Left kidney (tissue), 2 donors: ENCODE measurements around the gene SPAG9. TPM values are rescaled to one million over a fixed set of nuclear protein-coding genes. Genes with fewer than 3 reads are reported as not detected.
"Not testable (repeated sequence)": the region's sequence is repeated elsewhere in the genome, so short reads cannot be mapped to it uniquely, and the experiment has no call there.

Experiments used
- DNase-seq: peaks from one replicate; pipeline ENCODE4 v3.0.0-alpha.2; 2013
- polyA plus RNA-seq: library from polyadenylated mRNA; unstranded; fragments of 120-200 nt; gene quantifications from one replicate; pipeline ENCODE4 v1.2.1, GENCODE V29; 2013; ENCODE audit not compliant: insufficient read length

The SPAG9 gene
- polyA plus RNA-seq, 1 donor, result 139 TPM

DNA sequence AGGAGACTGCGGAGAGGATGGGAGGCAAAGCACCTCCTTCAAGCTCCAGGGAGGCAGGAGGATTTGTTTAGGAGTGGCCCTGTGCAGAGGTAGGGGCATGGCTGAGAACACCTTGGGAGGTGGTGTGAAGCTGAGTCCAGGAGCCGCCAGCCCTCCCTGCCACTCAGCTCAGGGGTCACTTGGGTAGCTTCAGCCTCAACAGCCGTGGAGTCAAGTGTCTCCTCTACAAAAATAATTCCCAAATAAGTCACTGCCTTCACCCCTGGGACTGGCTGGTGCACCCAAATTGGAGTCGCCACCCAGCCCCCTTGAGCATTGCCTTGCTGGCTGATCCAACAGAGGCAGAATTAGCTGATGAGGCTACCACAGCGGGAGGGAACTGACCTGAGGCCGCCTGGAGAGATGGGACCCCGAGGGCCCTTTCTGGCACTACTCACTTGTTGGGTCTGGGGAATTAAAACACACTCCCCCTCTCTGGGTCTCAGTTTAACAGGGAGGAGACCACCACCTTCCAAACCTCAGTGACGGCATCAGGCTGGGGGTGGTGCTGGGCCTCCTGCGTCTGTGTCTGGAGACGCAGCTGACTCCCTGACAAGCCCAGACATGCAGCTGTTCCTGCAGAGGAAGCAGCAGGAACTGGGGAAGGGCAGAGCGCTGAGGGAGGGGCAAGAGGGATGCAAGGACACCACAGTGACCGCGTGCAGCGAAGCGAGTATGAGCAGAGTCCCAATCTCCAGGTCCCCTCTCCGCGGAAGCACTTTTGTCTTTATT lies 166.7 kb downstream of the SPAG9 start:
- no peak for DNase-seq

DNA sequence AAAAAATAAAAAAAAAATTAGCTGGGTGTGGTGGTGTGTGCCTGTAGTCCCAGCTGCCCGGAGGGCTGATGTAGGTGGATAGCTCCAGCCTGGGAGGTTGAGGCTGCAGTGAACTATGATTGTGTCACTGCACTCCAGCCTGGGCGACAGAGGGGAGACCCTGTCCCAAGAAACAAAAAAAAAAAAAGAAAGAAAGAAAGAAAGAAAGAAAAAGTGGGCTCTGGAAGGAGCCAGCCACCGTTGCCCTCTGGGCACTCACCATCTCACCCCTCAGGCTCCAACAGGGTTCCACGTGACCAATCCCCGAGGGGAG lies 167.2 kb downstream of the SPAG9 start:
- no peak for DNase-seq

DNA sequence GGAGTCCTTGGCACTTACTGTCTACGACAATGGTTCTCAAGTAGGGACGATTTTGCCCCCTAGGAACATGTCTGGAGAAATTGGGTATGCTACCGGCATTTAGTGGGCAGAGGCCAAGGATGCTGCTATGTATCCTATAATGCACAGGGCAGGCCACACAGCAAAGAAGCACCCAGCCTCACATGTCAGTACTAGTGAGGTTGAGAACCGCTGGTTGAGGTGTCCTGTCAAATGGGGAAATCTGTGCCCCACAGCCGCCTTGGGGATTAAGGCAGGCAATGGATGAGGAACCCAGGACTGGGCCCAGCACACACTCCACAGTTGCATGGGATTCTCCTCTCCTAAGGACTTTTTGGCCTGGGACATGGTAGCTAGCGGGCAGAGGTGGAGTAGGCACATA lies 167.8 kb downstream of the SPAG9 start:
- no peak for DNase-seq

DNA sequence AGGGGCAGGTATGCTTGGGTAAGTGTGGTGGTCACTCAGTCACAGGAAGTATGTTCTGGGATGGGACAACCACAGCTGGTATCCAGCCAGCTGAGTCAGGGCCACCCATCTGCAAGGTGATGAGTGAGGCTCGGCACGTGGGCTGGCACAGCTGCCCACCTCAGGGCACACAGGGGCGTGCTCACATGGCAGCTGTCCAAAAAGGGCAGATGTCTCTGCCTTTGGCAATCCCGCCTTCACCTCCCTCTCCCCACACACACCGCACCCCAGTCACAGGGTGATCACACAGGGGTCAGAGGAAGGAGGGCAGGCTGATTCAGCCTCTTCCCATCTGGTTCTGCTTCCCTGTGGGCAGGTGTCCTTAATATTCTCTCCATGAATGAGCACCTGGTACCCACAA lies 168.7 kb downstream of the SPAG9 start:
- no peak for DNase-seq

DNA sequence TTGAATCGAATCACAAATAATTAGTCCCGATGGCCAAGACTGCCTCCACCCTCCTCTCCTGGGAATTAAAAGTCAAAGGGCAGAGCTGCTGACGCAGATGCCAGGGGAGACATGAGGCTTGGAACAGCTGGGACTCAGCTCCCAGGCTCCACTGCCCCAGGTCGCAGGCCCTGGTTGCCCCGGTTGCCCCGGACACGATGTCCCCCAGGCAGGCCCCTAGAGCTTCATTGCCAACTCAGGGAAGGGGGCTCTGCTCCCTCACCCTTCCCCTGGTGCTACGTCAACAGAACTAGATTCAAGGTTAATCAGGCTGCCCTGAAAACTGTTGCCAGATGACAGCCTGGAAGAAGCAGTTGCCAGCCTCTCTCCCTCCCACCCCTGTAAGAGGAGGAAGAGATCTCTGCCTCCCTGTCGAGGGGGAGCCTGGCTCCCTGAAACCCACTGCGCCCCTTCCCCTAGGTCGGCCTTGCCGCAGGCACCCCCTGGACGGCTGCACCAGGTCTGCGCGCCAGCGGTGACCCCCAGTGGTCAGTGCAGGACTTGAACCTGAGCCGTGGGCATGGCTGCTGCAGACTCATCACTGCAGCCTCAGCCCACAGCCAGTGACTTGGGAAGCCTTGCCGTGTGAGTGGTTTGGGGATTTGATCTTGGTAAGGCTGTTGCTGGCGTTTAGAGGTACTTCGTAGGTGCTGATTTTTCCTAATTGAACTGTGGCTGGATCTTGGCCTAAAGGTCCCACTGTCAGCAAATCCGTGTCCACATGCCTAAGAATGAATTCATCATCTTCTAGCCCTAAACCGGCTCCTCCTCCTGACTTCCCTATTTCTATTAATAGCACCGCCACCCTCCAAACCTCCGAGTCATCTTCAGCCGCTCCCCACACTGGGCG lies 170.4 kb downstream of the SPAG9 start:
- DNase-seq, result no peak

DNA sequence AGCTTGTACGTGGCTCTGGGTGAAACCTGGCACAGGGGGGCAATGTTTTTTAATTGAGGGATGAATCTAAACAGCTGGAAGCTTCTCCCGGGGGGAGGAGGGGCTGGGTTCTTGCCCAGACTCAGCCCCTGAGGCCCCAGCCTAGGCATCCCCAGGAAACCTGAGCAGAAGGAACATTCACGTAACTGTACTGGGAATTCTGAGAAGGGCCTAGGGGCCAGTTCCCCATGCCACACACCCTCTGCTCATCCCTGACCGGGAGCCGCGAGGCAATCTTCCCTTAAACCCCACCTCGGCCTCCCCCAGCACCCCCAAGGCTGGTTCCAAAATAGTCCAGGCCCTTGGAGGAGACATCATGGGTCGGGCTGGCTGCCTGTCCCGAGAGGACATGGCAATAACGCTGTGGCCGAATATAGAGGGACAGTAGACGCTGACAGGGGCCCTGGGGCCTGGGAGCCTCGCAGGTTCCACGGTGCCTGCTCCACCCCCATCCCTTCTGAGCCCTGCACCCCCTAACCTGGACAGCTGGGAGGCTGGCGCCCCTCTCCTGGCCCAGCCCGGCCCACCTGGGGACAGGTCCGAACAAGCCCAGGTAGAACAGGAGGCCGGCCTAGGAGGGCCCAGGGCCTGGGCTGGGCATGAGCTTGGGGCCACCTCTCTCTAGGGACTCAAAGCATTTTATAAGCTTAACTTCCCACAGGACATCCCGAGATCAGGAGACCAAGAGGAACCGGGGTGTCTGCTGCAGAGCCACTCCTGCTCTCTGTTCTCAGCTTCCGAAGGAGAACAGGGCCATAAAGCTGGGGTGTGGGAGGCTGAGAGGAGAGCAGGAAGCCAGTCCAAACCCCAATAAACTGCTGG lies 171.3 kb downstream of the SPAG9 start:
- no peak for DNase-seq

DNA sequence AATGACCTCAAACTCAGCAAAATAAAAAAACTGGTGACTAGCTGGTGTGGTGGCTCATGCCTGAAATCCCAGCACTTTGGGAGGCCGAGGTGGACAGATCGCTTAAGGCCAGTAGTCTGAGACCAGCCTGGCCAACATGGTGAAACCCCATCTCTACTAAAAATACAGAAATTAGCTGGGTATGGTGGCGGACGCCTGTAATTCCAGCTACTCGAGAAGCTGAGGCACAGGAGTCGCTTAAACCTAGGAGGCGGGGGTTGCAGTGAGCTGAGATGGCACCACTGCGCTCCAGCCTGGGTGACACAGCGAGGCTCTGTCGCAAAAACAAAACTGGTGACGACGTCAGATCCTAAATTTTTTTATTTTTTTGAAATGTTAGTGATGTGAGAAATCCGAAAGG lies 172.0 kb downstream of the SPAG9 start:
- DNase-seq, result no peak

DNA sequence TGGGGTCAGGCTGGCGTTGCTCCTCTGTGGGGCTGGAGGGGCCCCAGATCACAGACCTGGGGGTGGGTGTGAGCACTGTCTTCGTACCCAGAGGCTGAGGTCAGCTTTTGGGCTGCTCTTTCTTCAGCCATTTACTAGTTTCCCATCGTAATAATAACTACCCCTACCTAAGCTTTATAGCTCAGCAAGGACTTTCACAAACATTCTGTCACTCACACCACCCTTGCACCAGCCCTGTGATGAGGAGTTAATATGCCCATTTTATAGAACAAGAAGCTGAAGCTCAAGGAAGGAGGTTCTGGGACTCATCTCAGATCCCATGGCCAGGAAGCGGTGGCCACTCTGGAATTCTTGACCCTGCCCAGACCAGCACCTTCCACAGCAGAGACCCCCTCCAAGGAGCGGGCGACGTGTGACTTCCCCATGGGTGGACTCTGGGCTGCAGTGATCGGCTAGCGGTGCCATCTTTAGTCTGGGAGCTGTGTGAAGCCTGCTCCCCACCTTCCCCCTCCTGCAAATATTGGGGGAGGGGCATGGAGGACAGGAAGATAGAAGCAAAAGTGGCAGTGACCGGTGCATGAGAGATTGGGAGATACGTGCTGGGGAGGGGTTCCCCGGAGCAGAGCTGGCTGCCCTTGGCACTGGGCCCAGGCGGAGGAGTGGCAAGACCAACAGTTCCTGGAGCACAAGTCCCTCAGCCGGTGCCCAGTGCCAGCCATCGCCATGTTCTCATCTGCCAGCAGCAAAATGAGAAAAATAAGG lies 172.7 kb downstream of the SPAG9 start:
- no peak for DNase-seq

DNA sequence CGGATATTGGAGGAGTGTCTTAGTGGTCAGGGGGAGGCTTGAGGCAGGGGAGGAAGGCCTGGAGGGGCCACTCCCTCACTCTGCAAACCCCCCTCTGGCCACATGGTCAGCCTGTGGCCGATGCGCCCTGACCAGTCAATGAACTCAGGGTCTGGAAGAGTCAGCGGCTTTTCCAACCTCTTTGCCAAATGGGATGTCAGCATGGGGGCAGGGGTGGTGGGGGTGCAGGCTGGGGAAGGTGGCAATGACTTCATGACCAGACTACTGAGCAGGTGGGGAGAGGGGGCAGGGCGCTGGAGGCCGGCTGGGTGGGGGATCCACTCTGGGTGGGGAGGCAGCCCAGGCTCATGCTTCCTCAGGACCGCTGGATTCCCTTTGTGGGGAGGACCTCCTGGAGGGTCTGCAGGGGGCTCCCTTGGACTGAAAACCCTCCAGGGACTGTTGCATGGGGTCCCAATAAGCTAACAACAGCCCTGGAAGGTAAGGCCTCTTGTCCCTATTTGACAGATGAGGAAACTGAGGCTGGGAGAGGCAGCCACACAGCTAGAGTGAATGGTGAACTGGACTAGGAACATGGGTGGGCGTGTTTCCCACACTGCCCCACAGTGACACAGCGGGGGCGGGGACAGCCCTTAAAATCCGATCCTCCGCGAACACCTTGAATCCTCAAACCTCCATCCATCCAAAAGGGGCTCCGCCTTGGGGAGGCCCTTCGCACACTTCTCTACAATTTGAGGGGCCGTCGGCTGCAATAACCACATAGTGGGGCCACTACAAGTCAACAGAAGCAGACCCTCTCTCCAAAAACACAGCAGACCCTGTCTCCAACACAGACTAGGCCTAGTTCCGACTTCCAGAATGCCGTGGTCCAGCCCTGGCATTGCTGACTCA lies 173.5 kb downstream of the SPAG9 start:
- DNase-seq, result no peak

DNA sequence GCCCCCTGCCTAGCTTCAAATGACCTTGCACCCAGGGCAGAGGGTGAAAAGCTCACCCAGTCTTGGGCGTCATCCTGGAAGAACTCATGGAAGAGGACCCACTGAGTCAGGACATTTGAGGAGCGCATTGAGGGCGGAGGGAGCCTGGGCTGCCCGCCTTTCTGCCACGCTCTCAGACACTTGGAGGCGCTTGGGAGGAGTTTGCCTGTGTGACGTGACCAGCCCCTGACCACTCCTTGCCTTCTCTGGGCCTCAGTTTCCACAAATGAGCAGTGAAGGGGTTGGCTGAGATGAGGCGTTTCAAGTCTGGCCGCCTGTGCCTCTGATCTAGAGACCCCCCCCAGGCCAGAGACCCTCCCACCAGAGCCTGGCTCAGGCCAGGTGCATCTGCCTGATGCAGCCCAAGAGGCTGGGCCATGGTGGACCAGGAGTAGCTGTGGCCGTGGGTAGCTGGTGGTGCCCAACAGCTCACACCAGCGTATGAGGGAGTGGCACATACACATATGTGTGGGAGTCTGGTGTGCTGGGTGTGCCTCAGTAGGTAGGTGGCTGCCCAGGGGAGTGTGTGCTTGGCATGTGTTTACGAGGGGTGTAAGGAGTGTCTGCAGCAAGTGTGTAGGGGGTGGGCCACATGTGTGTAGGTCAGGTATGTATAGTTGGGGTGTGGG lies 174.3 kb downstream of the SPAG9 start:
- DNase-seq, result no peak

DNA sequence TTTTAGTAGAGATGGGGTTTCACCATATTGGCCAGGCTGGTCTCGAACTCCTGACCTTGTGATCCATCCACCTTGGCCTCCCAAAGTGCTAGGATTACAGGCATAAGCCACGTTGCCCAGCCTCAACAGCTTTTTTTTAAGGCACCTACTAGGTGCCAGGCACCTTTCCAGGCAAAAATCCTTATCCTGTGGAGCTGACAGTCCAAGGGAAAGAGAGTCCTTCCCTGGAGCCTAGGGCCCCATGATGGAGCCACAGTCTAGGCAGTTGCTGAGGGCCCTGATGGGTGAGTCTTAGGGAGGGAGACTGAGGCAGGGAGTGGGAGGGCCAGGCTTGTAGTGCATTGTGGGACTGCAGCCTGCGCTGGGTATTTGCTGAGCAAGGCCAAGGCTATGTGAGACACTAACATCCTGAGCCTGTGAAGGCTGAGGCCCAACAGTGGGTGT lies 174.9 kb downstream of the SPAG9 start:
- DNase-seq, result no peak

DNA sequence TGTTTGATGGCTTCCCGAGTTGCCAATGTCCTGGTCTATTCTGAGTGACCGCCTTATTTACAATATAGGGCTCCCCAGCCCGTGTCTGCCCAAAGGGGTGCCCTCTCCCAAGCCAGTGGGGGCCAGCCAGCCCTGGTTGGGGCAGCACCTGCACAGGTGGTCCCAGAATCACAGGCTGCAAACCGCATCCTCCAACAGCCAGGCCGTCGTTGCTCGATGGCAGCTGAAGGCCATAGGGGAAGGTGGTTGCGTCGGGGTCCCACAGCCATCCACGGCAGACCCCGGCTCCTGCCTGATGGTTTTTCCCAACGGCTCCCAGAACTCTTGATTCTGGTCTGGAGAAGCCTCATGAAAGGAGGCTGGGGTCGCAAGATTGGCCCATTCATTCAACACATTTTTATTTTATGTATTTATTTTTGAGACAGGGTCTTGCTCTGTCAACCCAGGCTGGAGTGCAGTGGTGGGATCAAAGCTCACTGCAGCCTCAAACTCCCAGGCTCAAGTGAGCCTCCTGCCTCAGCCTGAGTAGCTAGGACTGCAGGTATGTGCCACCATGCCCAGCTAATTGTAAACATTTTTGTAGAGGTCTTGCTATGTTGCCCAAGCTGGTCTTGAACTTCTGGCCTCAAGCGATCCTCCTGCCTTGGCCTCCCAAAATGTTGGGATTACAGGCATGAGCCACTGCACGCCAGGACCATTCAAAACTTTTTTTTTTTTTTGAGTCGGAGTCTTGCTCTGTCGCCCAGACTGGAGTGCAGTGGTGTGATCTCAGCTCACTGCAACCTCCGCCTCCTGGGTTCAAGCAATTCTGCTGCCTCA lies 175.6 kb downstream of the SPAG9 start:
- no peak for DNase-seq

DNA sequence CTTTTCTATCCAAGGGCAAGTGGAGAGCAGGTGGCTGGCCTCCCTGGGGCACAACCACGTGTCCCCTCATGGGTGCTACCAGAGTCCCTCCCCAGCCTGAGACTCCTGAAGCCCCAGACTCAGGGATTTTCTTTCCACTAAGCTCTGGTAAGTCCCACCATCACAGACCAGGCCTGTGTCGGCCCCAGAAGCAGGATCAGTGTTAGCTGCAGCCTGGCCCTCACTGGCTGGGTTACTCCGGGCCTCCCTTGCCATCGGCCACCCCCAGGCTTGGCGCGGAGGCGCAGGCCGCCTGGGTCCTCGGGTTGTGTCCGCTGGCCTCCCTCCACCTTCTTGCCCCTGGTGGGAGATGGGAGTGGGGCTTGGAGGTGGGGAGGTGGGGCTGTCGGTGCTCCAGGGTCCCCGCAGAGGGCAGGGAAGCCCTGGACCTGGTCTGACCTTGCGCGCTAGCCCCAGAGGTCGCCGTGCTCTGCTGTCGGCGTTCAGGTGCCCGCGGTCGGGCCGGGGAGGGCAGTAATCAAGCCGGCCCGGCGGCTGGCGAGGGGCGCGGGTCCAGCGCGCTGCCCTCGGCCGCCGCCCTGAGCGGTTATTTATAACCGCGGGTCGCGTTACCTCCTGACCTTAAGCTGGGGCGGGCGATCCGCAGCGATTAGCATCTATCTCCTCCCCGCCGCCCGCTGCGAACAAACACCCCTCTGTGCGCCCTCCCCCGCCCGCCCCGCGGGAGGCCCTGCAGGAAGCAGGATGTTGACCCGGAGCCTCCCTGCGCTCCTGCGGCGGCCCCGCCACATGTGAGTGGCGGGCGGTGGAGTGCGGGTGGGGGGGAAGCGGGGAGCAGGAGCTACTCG lies 176.4 kb downstream of the SPAG9 start:
- DNase-seq, result peak; percentile 76

DNA sequence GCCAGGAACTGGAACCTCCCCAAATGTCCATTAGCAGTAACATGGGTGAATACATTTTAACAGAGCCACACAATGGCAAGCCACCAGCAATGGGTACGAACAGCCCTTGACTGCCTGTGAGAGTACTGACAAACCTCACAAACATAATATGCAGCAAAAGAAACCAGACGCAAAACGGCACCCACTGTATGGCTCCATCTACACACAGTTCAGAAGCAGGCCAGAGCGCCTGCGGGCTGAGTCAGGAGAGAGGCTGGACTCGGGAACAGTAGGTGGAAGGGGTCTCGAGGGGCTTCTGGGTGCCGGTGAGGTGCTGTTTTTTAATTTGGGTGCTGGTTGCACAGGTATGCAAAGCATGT lies 177.1 kb downstream of the SPAG9 start:
- DNase-seq, result no peak

DNA sequence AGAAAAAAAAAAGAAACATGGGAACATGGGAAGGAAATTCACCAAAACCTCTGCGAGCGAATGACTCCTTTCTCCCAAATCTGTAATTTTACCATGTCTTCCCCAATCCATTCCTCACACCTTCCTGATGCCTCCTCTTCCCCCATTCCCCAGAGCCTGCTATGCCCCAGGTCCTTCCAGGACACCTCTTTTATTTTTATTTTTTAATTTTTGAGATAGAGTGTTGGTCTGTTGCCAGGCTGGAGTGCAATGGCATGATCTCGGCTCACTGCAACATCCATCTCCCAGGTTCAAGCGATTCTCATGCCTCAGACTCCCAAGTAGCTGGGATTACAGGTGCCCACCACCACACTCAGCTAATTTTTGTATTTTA lies 179.0 kb downstream of the SPAG9 start:
- DNase-seq, result not testable (repeated sequence)

DNA sequence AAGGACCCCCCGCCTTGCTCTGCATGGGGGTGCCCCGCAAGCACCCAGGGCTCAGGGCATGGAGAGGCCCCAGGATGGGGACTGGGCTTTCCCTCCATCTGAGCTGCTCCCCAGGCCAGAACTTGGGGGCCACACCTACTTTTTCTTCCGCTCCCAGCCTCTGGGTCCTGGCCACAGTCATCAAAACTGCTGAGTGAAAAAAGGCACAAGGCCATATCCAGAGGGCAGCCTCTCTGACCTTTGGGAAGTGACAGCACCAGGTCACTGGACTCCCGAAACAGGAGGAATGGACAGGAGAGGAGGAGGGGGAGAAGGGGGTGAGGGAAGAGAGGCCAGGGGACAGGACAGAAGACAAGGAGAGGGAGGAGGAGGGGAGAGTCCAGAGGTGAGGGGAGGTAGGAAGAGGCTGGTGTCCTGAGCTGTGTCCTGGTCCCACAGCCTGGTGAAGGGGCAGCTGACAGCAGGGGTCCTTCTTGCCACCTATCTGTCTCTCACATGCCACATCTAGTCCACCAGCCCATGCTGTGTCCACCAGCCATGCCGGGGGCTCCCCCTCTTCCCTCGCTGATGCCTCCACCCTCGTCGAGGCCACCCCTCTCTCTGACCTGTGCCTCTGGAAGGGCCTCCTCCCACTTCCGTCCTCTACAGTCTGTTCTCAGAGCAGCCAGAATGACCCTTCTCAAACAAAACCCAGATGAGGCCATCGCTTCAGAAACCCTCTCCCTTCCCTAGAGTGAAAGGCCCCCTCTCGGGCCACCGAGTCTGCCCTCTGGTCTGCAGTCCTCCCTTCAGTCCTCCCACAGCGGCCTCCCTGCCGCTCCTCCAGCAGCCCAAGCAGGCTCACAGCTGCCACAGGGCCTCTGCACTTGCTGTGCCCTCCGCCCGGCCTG lies 180.6 kb downstream of the SPAG9 start:
- DNase-seq, result no peak

DNA sequence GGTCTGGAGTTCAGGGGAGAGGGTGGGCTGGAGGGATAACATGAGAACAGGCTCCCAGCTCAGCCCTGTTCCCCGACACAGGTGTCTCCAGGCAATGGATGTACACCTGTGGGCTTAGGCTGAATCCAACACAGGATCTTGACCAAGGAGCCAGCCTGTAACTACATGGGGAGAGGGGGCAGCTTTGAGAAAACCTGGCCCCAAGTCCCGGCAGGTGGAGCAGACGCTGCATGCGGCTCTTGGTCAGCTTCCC lies 181.2 kb downstream of the SPAG9 start:
- DNase-seq, result no peak
